HG03103 (cell line): ENCODE measurements around the gene AQP4.

ENCODE experiments used
- ATAC-seq: cut with Tn5 transposase; IDR thresholded peaks from one replicate; pipeline ENCODE4 v1.9.1; 2021; ENCODE audit warnings: low read depth; ENCODE audit not compliant: unreplicated experiment

The AQP4 gene, protein sequence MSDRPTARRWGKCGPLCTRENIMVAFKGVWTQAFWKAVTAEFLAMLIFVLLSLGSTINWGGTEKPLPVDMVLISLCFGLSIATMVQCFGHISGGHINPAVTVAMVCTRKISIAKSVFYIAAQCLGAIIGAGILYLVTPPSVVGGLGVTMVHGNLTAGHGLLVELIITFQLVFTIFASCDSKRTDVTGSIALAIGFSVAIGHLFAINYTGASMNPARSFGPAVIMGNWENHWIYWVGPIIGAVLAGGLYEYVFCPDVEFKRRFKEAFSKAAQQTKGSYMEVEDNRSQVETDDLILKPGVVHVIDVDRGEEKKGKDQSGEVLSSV

GRCh38 chr18:26865557-26865956 is at the start of gene AQP4:
TSS of gene AQP4 (minus strand) at chr18:26865707. CDS start at chr18:26865689, 18 bp downstream.
- ATAC-seq = no peak

- no peak for ATAC-seq
Measured at GRCh38 chr18:26911840-26912239, 46.3 kb upstream of the AQP4 start.

GRCh38 chr18:26909599-26910290 is 44.2 kb upstream of the AQP4 start:
- no peak for ATAC-seq

DNA sequence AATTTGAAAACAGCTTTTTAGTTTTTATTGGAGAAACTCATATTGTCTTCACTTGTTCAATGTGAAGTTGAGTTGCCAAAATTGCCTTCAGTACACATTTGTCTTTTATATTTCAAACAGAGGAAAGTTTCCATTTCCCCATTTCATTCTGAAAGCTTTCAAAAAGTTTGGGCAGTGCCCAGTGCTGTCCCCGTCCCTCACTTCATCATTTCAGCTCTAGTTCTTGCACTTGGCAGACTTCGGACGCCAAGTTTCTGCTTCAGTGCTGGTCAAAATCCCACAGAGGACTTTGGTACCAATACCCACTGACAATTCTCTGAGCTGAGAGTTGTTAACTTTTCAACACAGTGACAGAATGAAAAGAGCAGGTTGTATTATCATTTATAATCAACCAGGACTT is 43.4 kb upstream of the AQP4 start:
- no peak for ATAC-seq

DNA sequence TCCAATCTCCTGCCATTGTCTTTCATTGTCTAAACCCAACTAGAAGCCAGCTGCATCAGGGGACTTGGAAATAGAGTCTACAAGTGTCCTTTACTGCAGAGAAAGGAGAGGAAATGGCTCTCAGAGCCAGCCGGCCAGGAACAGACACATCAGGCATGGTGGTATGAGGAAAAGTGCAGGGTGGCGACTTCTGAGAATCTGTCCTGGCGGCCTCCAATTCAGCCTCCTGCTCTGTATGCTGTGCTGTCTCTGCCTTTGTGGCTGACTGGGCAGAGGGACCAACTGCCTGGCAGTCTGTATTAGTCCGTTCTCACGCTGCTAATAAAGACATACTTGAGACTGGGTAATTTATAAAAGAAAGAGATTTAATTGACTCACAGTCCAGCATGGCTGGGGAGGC is 36.8 kb upstream of the AQP4 start:
- ATAC-seq = no peak

DNA sequence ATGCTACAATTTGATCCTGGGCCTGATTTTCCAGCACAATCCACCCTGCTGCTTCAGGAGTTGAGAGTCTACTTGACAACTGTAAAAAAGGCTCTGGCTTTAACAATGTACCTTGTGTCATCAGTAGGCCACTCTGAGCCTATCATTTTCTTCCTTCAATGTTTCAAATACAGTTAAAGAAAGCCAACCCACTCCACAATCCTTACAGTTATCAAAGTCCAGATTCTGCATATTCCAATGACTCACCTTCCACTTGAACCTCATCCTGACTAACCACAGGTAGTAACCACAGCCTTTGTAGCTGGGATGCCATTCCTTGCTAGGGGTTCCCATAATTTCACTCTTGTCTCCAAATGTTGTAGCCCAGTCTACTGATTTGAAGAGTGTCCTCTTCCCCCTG is 35.5 kb upstream of the AQP4 start:
- no peak for ATAC-seq

GRCh38 chr18:26894426-26894825 is 28.9 kb upstream of the AQP4 start:
- no peak for ATAC-seq

DNA sequence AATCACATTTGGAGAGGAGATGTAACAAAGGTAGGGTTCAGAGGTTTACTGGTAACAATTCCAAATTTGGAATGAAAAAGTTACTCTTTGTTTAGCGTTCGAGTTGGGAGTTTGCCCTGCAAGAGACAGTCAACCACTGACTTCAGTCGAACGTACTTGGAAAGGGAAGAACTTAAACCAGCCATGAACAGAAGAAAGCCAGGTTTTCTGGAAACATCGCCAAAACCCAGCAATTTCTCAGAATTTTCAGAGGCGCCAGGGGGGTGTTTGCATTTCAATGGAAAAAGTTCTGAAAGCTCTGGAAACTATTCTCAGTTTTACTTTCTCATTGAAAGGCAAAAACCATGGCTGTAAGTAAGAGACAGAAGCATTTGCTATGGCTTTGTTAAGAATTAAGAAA is 28.5 kb upstream of the AQP4 start:
- ATAC-seq = no peak

DNA sequence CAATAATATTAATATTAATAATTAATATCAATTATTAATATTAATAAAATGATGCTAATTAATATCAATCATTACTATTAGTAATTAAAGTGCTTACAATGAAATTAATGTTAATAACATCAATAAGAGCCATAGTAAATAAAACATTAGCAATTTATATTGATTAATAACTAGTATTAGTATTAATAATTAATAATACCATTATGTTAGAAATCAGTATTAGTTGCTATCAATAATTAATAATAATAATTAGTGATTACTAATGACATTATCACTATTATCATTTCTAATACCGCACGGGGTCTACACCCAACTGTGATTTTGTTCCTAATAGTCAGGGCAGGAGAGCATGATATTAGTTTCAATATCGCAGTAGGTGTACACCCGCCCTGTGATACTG is 22.8 kb upstream of the AQP4 start:
- ATAC-seq = no peak

GRCh38 chr18:26875040-26875654 is 9.6 kb upstream of the AQP4 start:
- ATAC-seq = no peak

GRCh38 chr18:26874283-26874682 is 8.8 kb upstream of the AQP4 start:
- ATAC-seq = no peak

DNA sequence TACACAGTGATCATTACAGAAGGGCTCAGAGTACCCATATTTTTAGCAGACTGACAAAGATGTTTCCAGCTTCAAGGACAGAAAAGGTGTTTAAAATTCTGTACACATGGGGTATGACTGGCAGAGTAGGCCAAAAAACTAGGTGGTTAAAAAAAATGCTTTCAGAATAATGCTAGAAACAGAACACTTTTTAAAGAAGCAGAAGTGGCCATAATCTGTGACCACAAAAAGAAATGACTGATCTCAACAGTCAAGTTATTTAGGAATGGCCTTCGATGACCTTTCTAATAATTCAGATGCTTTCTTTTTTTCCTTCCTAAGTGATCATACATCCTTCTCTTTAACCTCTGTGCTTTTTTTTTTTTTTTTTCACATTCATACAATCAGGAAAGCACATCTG is 4.1 kb upstream of the AQP4 start:
- ATAC-seq = no peak

DNA sequence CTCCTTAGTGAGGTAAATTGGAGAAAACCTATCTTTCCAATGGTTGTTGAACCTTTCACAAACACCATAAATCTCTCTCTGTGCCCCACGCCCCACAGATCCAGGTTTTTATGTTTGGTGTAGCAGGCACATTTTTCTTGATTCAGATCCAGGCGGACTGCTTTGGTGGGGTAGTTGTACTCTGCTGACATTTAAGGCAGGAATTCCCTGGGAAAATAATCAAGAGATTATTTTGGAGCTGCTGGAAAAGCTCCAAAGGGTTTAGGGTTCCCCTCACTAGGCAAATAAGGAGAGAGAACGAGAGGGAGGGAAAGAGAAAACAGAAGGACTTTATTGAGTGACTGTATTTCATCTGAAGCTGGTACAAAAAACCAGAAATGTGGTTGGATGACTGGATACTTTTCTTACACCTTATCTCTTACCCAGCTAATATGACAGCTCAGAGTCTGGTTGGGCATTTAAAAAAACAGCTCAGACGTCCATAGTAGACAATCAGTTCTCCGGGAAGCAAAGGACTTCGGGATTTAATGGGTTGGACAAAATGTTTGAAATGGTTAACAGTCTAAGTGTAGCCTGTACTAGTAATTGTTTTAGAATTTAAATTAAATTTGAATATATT is 3.6 kb upstream of the AQP4 start:
- ATAC-seq = no peak

DNA sequence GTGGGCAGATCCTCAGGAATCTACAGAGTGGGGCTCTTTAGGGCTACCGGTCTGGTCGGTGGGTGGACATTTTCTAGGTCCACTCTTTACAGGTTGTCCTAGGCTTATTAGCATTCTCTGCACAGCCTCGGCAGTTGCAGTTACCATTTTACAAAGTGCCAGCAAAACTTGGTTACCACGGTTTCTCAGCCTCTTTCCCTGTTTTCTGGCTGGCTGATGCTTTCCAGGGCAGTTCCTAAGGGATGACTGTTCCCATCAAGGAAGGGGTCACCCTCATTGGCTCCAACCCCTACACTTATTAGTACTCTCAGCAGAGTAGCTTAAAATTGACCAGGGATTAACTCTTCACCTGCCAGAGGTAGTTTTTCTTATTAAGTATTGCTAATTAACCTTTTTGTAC is 2.0 kb upstream of the AQP4 start:
- ATAC-seq = no peak

DNA sequence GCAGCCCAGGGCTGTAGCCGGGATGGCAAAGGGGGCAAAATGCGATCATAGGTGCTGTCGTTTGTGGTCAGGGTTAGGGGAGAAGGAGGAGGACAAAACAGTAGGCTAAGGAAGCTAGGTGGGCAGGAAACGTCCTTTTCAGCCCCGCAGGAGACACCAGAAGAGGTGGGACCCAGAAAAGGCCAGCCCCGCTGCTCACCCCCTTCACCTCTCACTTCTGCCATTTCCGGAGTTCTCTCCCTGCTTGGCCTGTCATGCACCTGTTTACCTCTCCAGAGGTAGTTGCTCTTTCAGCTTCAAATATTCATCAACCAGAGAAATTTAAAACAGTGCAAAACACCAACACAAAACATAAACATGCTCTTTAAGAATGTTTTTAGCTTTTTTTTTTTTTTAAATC is 849 bp downstream of the AQP4 start:
- peak; percentile 45 for ATAC-seq

- peak; percentile 33 for ATAC-seq
Measured at GRCh38 chr18:26863921-26864497, 1.5 kb downstream of the AQP4 start.

GRCh38 chr18:26863122-26863879 is 2.2 kb downstream of the AQP4 start:
- ATAC-seq = no peak

GRCh38 chr18:26862084-26862483 is 3.4 kb downstream of the AQP4 start:
- no peak for ATAC-seq

- no peak for ATAC-seq
Measured at GRCh38 chr18:26854292-26854881, 11.1 kb downstream of the AQP4 start.

DNA sequence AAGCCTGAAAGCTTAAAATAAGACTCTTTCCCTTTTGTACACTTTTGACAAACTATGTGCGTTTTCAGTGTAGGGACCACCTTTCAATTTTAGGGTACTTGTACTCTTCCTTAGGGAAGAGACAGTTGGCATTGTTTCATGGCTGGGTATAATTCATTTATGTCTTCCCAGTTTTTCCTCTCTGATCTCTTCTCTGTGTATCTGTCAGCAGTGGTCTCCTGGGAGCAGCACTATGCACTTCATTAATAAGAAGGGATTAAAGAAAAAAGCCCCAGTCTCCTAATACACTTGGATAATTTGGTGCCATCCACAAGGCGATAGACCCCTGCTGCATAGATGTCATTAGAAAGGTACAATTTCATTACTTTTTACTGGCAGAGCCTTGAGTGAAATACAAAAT is 12.1 kb downstream of the AQP4 start:
- no peak for ATAC-seq
